ENCODE data around the gene GAN. TPM values are rescaled to one million over a fixed set of nuclear protein-coding genes. Genes with fewer than 3 reads are reported as not detected.

GAN gene
- total RNA-seq, 2 experiments from 2014 or later, result 11.5 to 12.3 TPM

GRCh38 chr16:81321536-81321935 lies 6.8 kb downstream of the GAN start:
- ATAC-seq, result no peak

DNA sequence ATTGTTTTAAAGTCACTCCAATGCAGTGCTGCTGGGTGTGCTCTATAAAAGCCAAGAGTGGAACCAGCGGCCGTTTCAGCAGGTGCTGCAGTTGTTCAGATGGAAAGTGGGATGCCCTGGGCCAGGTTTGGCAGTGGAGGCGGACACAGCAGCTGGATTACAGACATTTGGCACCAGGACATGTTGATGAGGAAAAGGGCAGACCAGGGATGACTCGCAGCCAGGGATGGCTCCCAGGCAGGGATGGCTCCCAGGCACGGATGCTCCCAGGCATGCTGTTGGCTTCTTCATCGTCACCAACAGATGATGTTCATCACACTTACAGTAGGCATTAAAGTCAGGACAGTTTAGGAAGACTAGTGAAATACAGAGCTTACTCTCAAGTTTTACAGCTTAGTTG lies 10.0 kb downstream of the GAN start:
- no peak overlapping the region for H3K27ac Mint-ChIP-seq
- DNase-seq (no peak), ATAC-seq (no peak)
- intact Hi-C loops (cut with micrococcal nuclease), result no loop called here
- POLR2A ChIA-PET, result interaction anchor here (0.6 kb wide), 1 partner anchor 12 kb away, joined by 3 read pairs; no protein-coding TSS in a partner anchor
- H3K27me3 Mint-ChIP-seq, result no peaks in the 10 kb centered on the region
- H3K4me3 Mint-ChIP-seq, result no peak overlapping the region
- CTCF ChIA-PET, result interaction anchor here (0.6 kb wide), 1 partner anchor 33 kb away, joined by 3 read pairs; no protein-coding TSS in a partner anchor
- no peak for TF ChIP-seq CTCF (IDR thresholded peaks at IDR 0.05)
- H3K4me1 Mint-ChIP-seq (ENCODE audit: low read depth), result peaks cover 29% of the 10 kb centered on the region
- no peaks in the 10 kb centered on the region for H3K9me3 Mint-ChIP-seq
- no peaks in the 10 kb centered on the region for H3K36me3 Mint-ChIP-seq (ENCODE audit: low read depth)

More at GRCh38 chr16:81321536-81321935, 6.8 kb downstream of the GAN start:
- Mint-ChIP-seq H3K36me3 (ENCODE audit: low read depth) (no peaks in the 10 kb centered on the region), H3K4me1 (ENCODE audit: low read depth) (peaks cover 45% of the 10 kb centered on the region), H3K27ac (no peak overlapping the region), H3K27me3 (no peaks in the 10 kb centered on the region), H3K4me3 (no peak overlapping the region), H3K9me3 (no peaks in the 10 kb centered on the region)
- POLR2A ChIA-PET, result no interaction called here
- no peak for DNase-seq
- no peak for TF ChIP-seq CTCF (IDR thresholded peaks at IDR 0.05)
- CTCF ChIA-PET, result no interaction called here
- intact Hi-C loops (cut with micrococcal nuclease), result no loop called here

- Mint-ChIP-seq H3K27me3 (no peaks in the 10 kb centered on the region), H3K36me3 (ENCODE audit: low read depth) (no peaks in the 10 kb centered on the region), H3K9me3 (no peaks in the 10 kb centered on the region), H3K4me1 (ENCODE audit: low read depth) (peaks cover 8% of the 10 kb centered on the region), H3K4me3 (no peak overlapping the region), H3K27ac (no peak overlapping the region)
- ATAC-seq (no peak), DNase-seq (no peak)
- TF ChIP-seq CTCF (IDR thresholded peaks at IDR 0.05), result no peak
- ChIA-PET POLR2A (no interaction called here), CTCF (interaction anchor here (0.9 to 1.3 kb wide), 3 partner anchors 9 to 39 kb away, joined by 3 to 4 read pairs (median 3); partner anchors contain the start of gene GAN)
- intact Hi-C loops (cut with micrococcal nuclease), result no loop called here
These were observed 12.2 kb downstream of the GAN start for GRCh38 chr16:81327011-81327410.

DNA sequence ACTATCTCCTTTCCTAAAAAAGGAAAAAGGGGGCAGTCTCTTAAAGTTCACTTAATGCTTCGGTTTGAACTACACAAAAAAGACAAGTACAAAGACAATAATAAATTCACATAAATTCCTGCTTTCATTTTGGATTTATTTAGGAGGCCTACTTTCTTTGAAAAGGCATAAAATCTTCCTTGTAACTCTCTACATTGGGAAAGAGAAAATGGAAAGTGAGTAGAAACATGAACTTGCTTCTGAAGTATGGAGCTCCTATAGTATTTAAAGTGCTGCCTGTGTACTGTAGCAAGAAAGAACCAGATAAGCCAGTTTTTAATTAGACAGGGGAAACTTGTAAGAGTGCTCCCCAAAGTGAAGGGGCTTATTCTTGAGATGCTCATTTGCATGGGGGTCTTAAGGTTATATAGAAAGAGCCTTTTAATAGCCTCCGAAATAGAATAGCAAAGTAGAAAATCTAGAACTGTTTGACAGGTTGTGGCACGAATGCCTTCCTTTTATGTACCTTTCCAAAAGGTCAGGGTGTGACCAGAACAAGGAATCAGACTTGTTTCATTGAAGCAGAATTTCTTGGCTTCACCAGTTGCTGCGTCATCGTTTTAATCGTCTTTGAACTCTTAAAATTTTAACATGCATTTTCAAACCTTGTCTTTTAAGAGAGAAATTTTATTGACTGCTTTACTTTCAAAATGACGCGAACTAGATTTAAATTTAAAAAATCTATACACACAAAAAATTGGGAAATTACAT lies 12.9 kb downstream of the GAN start:
- no peaks in the 10 kb centered on the region for H3K27me3 Mint-ChIP-seq
- H3K9me3 Mint-ChIP-seq, result no peaks in the 10 kb centered on the region
- ChIA-PET CTCF (interaction anchor here (1.2 to 1.3 kb wide), 3 partner anchors 8 to 403 kb away, joined by 3 to 4 read pairs (median 3); no protein-coding TSS in a partner anchor), POLR2A (no interaction called here)
- no peak overlapping the region for H3K27ac Mint-ChIP-seq
- ATAC-seq (no peak), DNase-seq (no peak)
- intact Hi-C loops (cut with micrococcal nuclease), result no loop called here
- H3K36me3 Mint-ChIP-seq (ENCODE audit: low read depth), result no peaks in the 10 kb centered on the region
- no peak for TF ChIP-seq CTCF (IDR thresholded peaks at IDR 0.05)
- peaks cover 7% of the 10 kb centered on the region for H3K4me1 Mint-ChIP-seq (ENCODE audit: low read depth)
- H3K4me3 Mint-ChIP-seq, result no peak overlapping the region

DNA sequence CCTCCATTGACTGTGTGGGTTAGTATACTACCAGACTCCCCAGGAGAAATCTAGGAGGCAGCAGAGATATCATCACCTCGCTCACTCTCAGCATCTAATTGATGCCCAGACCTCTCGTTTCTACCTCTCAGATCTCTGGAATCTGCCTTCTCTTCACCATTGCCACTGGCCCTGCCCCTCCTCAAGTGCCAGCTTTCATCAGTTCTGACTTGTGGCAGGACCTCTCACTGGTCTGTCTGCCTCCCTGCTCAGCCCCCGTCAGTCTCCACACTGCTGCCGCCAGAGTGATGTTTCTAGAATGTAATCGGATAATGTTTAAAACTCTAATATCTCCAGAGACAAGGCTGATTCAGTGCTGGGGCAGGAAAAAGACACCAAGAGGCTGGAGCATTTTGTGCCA lies 15.2 kb downstream of the GAN start:
- ChIA-PET CTCF (no interaction called here), POLR2A (interaction anchor here (1.0 kb wide), 1 partner anchor 15 kb away, joined by 3 read pairs; the partner anchor contains the start of gene GAN)
- intact Hi-C loops (cut with micrococcal nuclease), result no loop called here
- Mint-ChIP-seq H3K27me3 (no peaks in the 10 kb centered on the region), H3K4me3 (no peak overlapping the region), H3K9me3 (no peaks in the 10 kb centered on the region), H3K36me3 (ENCODE audit: low read depth) (no peaks in the 10 kb centered on the region), H3K27ac (no peak overlapping the region), H3K4me1 (ENCODE audit: low read depth) (peaks cover 3% of the 10 kb centered on the region)
- no peak for TF ChIP-seq CTCF (IDR thresholded peaks at IDR 0.05)
- ATAC-seq (no peak), DNase-seq (no peak)
